KBM-7 (cell line): ENCODE results near the gene TRAF7.

ENCODE experiments used
- DNase-seq: peaks from one replicate; pipeline ENCODE4 v3.0.0-alpha.2; 2015
- in situ Hi-C: fragments of 300-500 bp; cut with MboI; formaldehyde crosslinking; loops from 2 replicates; pipeline ENCODE4 v1.14.3; 2020; ENCODE audit warnings: low sequenced_read_pairs, low pct_unique_long_range_greater_than_20kb, mixed read lengths

The TRAF7 gene

DNA sequence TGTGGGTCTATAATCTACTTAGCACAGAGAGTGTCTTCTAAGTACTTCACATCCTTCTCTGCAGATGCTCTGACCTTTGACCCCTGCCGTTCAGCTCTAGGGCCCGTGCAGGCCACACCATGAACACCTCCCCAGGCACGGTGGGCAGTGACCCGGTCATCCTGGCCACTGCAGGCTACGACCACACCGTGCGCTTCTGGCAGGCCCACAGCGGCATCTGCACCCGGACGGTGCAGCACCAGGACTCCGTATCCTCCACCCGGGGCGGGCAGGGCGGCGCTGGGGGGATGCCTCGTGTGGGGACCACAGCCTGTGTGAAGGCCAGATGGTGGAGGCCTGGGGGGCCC lies 50.4 kb downstream of the TRAF7 start:
- DNase-seq: no peak
- in situ Hi-C loops: no loop called here

DNA sequence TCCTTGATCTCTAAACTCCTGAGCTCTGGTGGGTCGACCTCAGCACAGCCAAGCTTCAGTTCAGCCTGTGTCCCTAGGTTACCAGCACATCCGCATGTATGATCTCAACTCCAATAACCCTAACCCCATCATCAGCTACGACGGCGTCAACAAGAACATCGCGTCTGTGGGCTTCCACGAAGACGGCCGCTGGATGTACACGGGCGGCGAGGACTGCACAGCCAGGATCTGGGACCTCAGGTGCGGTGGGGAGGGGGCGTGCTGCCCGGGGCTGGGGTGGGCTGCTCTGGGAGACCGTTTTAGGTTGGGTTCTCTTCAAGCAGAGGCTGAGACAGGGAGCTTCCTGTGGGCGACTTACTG lies 50.8 kb downstream of the TRAF7 start:
- in situ Hi-C loops: no loop called here
- DNase-seq: no peak

DNA sequence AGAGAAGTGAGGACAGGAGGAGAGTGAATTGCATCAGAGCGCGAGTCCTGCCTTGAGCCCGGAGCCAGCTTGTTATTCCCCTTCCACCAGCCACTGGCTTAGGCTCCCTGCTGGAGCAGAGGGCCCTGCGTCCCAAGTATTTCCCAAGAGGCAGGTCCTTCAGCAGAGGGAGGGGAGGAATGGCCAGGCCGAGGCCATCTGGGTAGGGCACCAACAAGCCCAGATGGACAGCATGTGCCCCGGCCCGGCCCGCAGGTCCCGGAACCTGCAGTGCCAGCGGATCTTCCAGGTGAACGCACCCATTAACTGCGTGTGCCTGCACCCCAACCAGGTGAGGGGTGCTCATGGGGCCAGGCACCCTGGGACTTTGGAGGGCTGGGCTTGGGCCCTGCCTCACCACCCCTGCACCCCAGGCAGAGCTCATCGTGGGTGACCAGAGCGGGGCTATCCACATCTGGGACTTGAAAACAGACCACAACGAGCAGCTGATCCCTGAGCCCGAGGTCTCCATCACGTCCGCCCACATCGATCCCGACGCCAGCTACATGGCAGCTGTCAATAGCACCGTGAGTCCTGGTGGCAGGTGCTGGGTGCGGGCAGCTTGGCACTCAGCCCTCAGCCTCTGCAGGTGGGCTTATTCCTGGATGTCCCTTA lies 51.3 kb downstream of the TRAF7 start:
- in situ Hi-C loops: no loop called here
- no peak for DNase-seq

DNA sequence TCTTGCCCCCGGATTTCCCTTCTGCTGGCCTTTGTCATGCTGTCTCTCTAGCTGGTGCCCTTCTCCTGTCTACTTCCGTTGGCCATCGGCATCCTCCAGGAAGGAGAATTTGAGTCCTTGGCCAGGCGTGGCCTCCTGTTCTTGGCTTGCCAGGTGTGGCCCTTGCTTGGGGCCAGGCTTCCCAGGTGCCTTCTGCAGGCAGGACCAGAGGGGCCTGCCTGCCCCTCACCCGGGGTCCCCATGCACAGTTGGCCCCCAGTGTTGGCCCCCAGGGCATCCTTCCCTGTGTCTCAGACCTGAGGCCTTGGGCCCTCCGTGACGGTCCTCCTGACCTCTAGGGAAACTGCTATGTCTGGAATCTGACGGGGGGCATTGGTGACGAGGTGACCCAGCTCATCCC lies 52.3 kb downstream of the TRAF7 start:
- in situ Hi-C loops: no loop called here
- no peak for DNase-seq

DNA sequence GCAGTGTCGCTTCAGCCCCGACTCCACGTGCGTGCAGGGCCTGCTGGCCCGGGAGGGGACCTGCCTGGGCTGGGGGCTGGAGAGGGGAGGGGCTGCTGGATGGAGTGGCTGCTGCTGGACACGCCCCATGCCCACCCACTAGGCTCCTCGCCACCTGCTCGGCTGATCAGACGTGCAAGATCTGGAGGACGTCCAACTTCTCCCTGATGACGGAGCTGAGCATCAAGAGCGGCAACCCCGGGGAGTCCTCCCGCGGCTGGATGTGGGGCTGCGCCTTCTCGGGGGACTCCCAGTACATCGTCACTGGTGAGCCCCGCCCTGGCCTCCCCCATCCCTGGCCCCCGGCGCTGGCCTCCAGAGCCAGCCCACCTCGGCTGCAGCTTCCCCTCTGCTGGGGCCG lies 52.7 kb downstream of the TRAF7 start:
- in situ Hi-C loops: no loop called here
- no peak for DNase-seq

- in situ Hi-C loops: no loop called here
- no peak for DNase-seq
Measured at GRCh38 chr16:2208772-2209171, 53.2 kb downstream of the TRAF7 start.

GRCh38 chr16:2209258-2210008 lies 53.9 kb downstream of the TRAF7 start:
- no peak for DNase-seq
- in situ Hi-C loops: loop anchor here (10.0 kb wide), 1 partner anchor 55 kb away; the partner anchor contains the start of gene TRAF7

- in situ Hi-C loops: loop anchor here (10.0 kb wide), 1 partner anchor 55 kb away; the partner anchor contains the start of gene TRAF7
- no peak for DNase-seq
Measured at GRCh38 chr16:2210009-2210332, 54.4 kb downstream of the TRAF7 start.

GRCh38 chr16:2210386-2211365 lies 55.1 kb downstream of the TRAF7 start, which contains the start of gene BRICD5:
Gene BRICD5 (minus strand): TSS chr16:2210863. CDS start chr16:2210833, 30 bp downstream.
- in situ Hi-C loops: loop anchor here (10.0 kb wide), 1 partner anchor 56 kb away; the partner anchor contains the start of gene TRAF7
- no peak for DNase-seq

- in situ Hi-C loops: loop anchor here (10.0 kb wide), 1 partner anchor 57 kb away; the partner anchor contains the start of gene TRAF7
- no peak for DNase-seq
Measured at GRCh38 chr16:2211923-2212347, 56.4 kb downstream of the TRAF7 start.

DNA sequence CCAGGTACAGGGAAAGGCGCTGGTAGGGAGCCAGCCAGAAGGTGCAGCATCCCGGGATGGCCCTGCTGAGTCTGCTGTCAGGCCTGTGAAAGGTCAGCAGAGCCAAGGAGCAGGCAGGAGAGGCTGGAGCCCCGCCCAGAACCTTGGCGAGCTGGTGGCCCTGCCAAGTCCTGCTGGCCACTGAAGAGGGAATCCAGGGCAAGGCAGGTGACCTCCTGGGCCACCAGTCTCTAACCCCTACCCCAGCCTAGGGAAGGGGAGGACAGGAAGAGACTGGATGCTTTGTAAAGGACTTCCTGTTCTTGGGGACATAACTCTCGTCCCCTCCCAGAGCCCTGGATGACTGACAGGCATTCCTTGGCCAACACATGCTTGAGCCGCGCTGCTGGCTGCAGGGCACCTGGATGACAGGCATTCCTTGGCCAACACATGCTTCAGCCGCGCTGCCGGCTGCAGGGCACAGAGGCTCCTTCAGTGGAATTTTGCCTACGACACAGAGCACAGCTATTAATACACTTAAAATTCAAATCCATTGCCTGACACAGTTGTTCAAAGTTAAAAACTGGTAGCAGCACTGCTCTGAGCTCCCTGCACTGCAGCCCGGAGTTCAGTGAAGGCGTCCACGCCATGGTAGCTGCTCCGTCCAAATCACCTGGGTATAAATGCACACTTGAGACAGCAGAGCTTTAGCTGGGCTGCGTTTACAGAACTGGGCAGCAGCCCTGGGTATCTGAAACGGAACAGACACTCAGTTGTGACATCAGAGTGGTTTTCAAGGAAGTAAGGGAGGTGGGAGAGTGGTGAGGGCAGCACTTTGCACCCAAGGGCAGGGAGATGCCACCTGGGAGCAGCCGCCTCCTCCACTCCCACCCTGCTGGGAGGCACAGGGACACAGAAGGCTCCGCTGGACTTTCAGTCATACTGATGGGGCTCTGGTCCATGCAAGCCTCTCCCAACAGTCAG lies 57.1 kb downstream of the TRAF7 start:
- in situ Hi-C loops: loop anchor here (10.0 kb wide), 1 partner anchor 58 kb away; the partner anchor contains the start of gene TRAF7
- DNase-seq: peak; percentile 43

DNA sequence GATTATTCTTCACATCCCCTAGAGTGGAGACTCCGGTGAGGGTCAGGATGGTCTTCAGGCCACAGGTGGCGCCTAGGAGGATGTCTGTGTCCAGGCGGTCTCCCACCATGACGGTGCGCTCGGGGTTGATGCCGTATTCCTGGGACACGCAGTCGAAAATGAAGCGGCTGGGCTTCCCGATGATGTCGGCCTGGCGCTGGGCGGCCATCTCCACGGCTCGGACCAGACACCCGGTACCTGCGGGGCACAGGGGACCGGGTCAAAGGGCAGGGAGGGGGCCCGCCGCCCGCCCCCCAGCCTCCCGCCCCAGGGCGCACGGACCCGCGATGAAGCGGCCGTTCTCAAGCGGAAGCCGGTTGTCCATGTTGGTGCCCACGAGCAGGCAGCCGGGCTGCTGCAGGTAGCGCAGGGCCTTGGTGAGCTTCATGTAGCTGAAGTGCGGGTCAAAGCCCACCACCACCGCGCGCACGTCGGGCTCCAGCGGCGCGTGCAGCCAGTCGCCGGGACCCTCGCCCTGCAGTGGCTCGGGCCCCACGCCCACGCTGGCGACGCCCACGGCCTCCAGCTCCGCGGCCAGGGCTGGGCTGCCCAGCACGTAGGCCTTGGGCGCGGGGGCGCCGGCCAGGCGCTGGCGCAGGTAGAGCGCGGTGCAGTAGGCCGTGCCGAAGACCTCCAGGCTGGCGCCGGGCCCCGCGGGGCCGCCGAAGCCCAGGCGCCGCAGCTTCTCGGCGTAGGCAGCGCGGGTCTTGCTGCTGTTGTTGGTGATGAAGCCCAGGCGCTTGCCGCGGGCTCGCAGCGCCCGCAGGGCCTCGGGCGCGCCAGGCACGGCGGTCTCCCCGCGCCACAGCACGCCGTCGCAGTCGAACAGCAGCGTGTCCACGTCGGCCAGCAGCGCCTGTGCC lies 58.5 kb downstream of the TRAF7 start:
- in situ Hi-C loops: loop anchor here (10.0 kb wide), 1 partner anchor 59 kb away; the partner anchor contains the start of gene TRAF7
- no peak for DNase-seq

- in situ Hi-C loops: loop anchor here (10.0 kb wide), 1 partner anchor 60 kb away; the partner anchor contains the start of gene TRAF7
- DNase-seq: no peak
Measured at GRCh38 chr16:2214719-2214968, 59.1 kb downstream of the TRAF7 start, which contains the start of gene PGP. Gene PGP (minus strand): TSS chr16:2214840. CDS start chr16:2214777, 63 bp downstream.

- in situ Hi-C loops: loop anchor here (10.0 kb wide), 1 partner anchor 62 kb away; the partner anchor contains the start of gene TRAF7
- no peak for DNase-seq
Measured at GRCh38 chr16:2216330-2216729, 60.7 kb downstream of the TRAF7 start.

- in situ Hi-C loops: no loop called here
- peak; percentile 99 for DNase-seq
Measured at GRCh38 chr16:2223221-2223941, 67.8 kb downstream of the TRAF7 start, which contains the start of gene E4F1. Gene E4F1 (plus strand): TSS chr16:2223591. CDS start chr16:2223614, 23 bp downstream.

- DNase-seq: peak; percentile 48
- in situ Hi-C loops: no loop called here
Measured at GRCh38 chr16:2223942-2224486, 68.4 kb downstream of the TRAF7 start.
